ENCODE results near the gene SNTB2.

GRCh38 chr16:69171325-69172084 is 15.5 kb upstream of the SNTB2 start:
- TF ChIP-seq, protein P1, sequence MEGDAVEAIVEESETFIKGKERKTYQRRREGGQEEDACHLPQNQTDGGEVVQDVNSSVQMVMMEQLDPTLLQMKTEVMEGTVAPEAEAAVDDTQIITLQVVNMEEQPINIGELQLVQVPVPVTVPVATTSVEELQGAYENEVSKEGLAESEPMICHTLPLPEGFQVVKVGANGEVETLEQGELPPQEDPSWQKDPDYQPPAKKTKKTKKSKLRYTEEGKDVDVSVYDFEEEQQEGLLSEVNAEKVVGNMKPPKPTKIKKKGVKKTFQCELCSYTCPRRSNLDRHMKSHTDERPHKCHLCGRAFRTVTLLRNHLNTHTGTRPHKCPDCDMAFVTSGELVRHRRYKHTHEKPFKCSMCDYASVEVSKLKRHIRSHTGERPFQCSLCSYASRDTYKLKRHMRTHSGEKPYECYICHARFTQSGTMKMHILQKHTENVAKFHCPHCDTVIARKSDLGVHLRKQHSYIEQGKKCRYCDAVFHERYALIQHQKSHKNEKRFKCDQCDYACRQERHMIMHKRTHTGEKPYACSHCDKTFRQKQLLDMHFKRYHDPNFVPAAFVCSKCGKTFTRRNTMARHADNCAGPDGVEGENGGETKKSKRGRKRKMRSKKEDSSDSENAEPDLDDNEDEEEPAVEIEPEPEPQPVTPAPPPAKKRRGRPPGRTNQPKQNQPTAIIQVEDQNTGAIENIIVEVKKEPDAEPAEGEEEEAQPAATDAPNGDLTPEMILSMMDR (IDR thresholded peaks at IDR 0.05) = no peak
- no peak for TF ChIP-seq EP300 (IDR thresholded peaks at IDR 0.05)
- TF ChIP-seq POLR2A (IDR thresholded peaks at IDR 0.05) = no peak
